ENCODE data around the gene LPXN. TPM values are rescaled to one million over a fixed set of nuclear protein-coding genes. Genes with fewer than 3 reads are reported as not detected.

The LPXN gene
- total RNA-seq, result 10 to 100 TPM in 1 of 6 donors, 1 to 10 TPM in 5; 3.2 to 10.4 (median 5.5) TPM
- polyA plus RNA-seq, result 1 to 10 TPM; 4.6 to 5.1 TPM

- Histone ChIP-seq H3K27ac (peak within 1 kb of the TSS in 2 of 4 donors; percentile 16 to 99), H3K36me3 (no peaks in the 10 kb centered on the region), H3K27me3 (no peaks in the 10 kb centered on the region), H3K4me1 (peaks cover 30 to 48% (median 30%) of the 10 kb centered on the region in 3 donors), H3K4me3 (peak within 1 kb of the TSS in 1 of 4 donors; percentile 2), H3K9me3 (no peaks in the 10 kb centered on the region)
- intact Hi-C loops (cut with DNase I), result loop anchor here in 1 of 3 donors (10.0 kb wide), 1 partner anchor 99 kb away; no protein-coding TSS in a partner anchor
- ATAC-seq (no peak), DNase-seq (no peak), FAIRE-seq (no peak)
- TF ChIP-seq CTCF (IDR thresholded peaks at IDR 0.05), result no peak
- 59 to 75% methylated on average over 6 of the region's 6 CpGs for WGBS, 2 donors
These were observed at the start of gene LPXN for GRCh38 chr11:58575377-58576020. Gene LPXN (minus strand): TSS chr11:58575856. CDS start chr11:58575772, 84 bp downstream.

GRCh38 chr11:58625086-58625485 lies 49.4 kb upstream of the LPXN start:
- Histone ChIP-seq H3K36me3 (peaks cover 0 to 14% (median 0%) of the 10 kb centered on the region in 3 donors), H3K9me3 (no peaks in the 10 kb centered on the region), H3K4me3 (no peak overlapping the region), H3K27me3 (no peaks in the 10 kb centered on the region), H3K4me1 (peaks cover 0 to 12% (median 0%) of the 10 kb centered on the region in 3 donors), H3K27ac (no peak overlapping the region)
- DNase-seq (no peak), FAIRE-seq (no peak), ATAC-seq (no peak)
- 95 to 96% methylated on average over 4 of the region's 4 CpGs for WGBS, 2 donors
- no peak for TF ChIP-seq CTCF (IDR thresholded peaks at IDR 0.05)
- intact Hi-C loops (cut with DNase I), result no loop called here

GRCh38 chr11:58622344-58622743 lies 46.7 kb upstream of the LPXN start, which contains the start of gene CNTF:
Gene CNTF (plus strand): TSS chr11:58622665. CDS start chr11:58622753, 88 bp downstream.
- Histone ChIP-seq H3K4me3 (no peak within 1 kb of the TSS), H3K36me3 (peaks cover 0 to 27% (median 4%) of the 10 kb centered on the region in 3 donors), H3K4me1 (peaks cover 0 to 12% (median 0%) of the 10 kb centered on the region in 3 donors), H3K27ac (no peak within 1 kb of the TSS), H3K9me3 (no peaks in the 10 kb centered on the region), H3K27me3 (no peaks in the 10 kb centered on the region)
- FAIRE-seq, result no peak
- peak in 2 of 4 donors; percentile 32 to 53 for ATAC-seq
- intact Hi-C loops (cut with DNase I), result no loop called here
- WGBS, 2 donors, result 56 to 74% methylated on average over 2 of the region's 2 CpGs
- no peak for DNase-seq
- TF ChIP-seq CTCF (IDR thresholded peaks at IDR 0.05), result no peak

GRCh38 chr11:58621586-58622262 lies 46.1 kb upstream of the LPXN start:
- Histone ChIP-seq H3K36me3 (peaks cover 0 to 32% (median 4%) of the 10 kb centered on the region in 3 donors), H3K4me3 (no peak overlapping the region), H3K27ac (no peak overlapping the region), H3K27me3 (no peaks in the 10 kb centered on the region), H3K4me1 (peaks cover 0 to 12% (median 0%) of the 10 kb centered on the region in 3 donors), H3K9me3 (no peaks in the 10 kb centered on the region)
- DNase-seq, result no peak
- no peak for ATAC-seq
- intact Hi-C loops (cut with DNase I), result no loop called here
- WGBS, 2 donors, result 82 to 84% methylated on average over 4 of the region's 4 CpGs
- TF ChIP-seq CTCF (IDR thresholded peaks at IDR 0.05), result no peak
- FAIRE-seq, result no peak

Measured in pancreas (tissue), 10 donors.